ENCODE measurements around the gene CDC73.
A peak's percentile ranks its signal among the peaks of the same experiment; 100 is the strongest.
"Not testable (repeated sequence)": the region's sequence is repeated elsewhere in the genome, so short reads cannot be mapped to it uniquely, and the experiment has no call there.

The CDC73 gene

GRCh38 chr1:193108471-193108870, 13.4 kb upstream of the CDC73 start:
- H3K36me3 Mint-ChIP-seq (ENCODE audit: low read depth), result no peaks in the 10 kb centered on the region
- no peaks in the 10 kb centered on the region for H3K9me3 Mint-ChIP-seq
- H3K4me3 Mint-ChIP-seq, result no peak overlapping the region
- H3K27me3 Mint-ChIP-seq, result no peaks in the 10 kb centered on the region
- peaks cover 14% of the 10 kb centered on the region for H3K4me1 Mint-ChIP-seq (ENCODE audit: low read depth)
- H3K27ac Mint-ChIP-seq, result no peak overlapping the region

GRCh38 chr1:193109619-193110018, 12.2 kb upstream of the CDC73 start:
- peaks cover 6% of the 10 kb centered on the region for H3K4me1 Mint-ChIP-seq (ENCODE audit: low read depth)
- no peaks in the 10 kb centered on the region for H3K9me3 Mint-ChIP-seq
- no peaks in the 10 kb centered on the region for H3K27me3 Mint-ChIP-seq
- H3K36me3 Mint-ChIP-seq (ENCODE audit: low read depth), result no peaks in the 10 kb centered on the region
- H3K27ac Mint-ChIP-seq, result no peak overlapping the region
- H3K4me3 Mint-ChIP-seq, result no peak overlapping the region

- Mint-ChIP-seq H3K9me3 (no peaks in the 10 kb centered on the region), H3K4me1 (ENCODE audit: low read depth) (peaks cover 6% of the 10 kb centered on the region), H3K36me3 (ENCODE audit: low read depth) (no peaks in the 10 kb centered on the region), H3K27me3 (no peaks in the 10 kb centered on the region), H3K27ac (no peak overlapping the region), H3K4me3 (no peak overlapping the region)
Measured at GRCh38 chr1:193110246-193110645, 11.6 kb upstream of the CDC73 start.

DNA sequence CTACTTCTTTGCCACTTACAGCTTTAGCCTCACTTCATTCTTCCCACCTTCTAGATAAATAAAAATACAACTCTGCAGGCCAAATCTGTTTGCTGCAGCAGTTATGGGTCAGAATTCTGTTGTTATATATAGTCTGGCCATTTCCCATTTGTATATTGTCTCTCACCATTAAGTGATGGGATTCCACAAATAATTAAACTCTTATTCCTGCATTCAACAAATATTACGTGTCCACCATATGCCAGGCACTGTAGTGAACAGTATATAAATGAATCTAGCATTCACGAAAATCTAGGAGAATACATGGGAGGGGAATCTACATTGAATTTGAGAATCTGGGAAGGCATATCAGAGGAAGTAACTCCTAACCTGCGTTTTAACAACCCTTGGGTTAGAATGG, 11.0 kb upstream of the CDC73 start:
- H3K4me3 Mint-ChIP-seq, result no peak overlapping the region
- H3K9me3 Mint-ChIP-seq, result no peaks in the 10 kb centered on the region
- H3K4me1 Mint-ChIP-seq (ENCODE audit: low read depth), result peaks cover 1% of the 10 kb centered on the region
- no peaks in the 10 kb centered on the region for H3K27me3 Mint-ChIP-seq
- H3K36me3 Mint-ChIP-seq (ENCODE audit: low read depth), result no peaks in the 10 kb centered on the region
- no peak overlapping the region for H3K27ac Mint-ChIP-seq

DNA sequence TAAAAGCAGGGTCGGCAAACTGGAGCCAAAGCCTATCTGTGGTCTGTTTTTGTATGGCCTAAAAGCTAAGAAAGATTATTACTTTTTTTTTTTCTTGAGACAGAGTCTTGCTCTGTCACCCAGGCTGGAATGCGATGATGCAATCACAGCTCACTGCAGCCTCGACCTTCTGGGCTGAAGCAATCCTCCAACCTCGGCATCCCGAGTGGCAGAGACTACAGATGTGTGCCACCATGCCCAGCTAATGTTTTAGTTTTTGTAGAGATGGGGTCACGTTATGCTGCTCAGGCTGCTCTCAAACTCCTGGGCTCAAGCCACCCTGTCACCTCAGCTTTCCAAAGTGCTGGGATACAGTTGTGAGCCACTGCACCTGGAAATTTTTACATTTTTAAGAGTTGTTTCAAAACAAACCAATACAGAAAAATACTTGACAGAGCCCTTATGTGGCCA, 10.2 kb upstream of the CDC73 start:
- H3K27ac Mint-ChIP-seq, result no peak overlapping the region
- H3K4me1 Mint-ChIP-seq (ENCODE audit: low read depth), result no peaks in the 10 kb centered on the region
- H3K4me3 Mint-ChIP-seq, result no peak overlapping the region
- H3K9me3 Mint-ChIP-seq, result no peaks in the 10 kb centered on the region
- H3K27me3 Mint-ChIP-seq, result no peaks in the 10 kb centered on the region
- H3K36me3 Mint-ChIP-seq (ENCODE audit: low read depth), result no peaks in the 10 kb centered on the region

DNA sequence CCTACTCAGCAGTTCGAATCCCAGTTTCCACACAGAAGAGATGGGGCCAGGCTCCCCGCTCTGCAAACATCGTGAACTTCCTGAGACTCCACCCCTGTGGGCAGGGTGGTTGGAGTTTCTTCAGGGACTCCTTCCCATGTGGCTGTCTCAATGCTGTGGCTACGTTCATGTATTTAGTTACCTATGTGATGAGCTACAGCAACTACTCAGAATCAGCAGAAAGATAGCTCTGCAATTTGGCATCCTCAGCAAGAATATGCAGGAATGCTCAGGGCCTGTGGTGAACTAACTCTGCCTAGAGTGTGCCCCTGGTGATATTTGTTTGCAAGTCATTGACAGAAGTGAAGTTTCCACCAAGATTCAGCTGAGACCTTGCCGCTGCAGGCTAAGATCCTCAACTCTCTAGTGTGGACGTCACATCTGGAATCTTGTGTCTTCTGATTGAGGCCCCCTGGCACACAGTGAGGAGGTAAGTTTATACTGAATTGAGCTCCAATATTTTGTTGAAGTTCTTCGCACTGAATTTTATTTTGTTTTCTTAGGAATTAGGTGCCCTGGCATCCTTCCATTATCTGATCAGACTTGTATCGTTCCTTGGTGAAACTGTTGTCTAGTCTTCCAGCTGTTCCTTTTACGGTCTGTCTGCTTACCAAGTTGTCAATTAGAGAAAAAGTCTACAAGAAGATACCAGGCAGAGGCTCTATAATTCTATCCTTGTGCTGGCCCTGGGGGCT, 8.4 kb upstream of the CDC73 start:
- Mint-ChIP-seq H3K4me1 (ENCODE audit: low read depth) (no peaks in the 10 kb centered on the region), H3K4me3 (no peak overlapping the region), H3K27me3 (no peaks in the 10 kb centered on the region), H3K27ac (no peak overlapping the region), H3K9me3 (no peaks in the 10 kb centered on the region), H3K36me3 (ENCODE audit: low read depth) (no peaks in the 10 kb centered on the region)

DNA sequence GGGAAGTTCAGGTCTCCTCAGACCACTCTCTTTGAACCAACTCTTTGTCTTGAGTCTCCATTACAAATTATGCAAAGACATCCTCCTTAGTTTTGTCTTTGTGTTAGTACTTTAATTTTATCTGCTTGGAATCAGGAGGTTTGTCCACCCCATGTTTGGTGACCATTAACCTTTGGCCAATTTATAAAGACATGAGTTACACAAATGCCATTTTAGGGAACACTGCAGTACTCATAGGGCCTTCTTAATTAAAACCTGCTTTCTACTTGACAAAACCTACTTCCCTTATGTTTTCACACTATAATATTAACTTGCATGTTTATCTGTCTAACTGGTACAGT, 7.9 kb upstream of the CDC73 start:
- H3K27ac Mint-ChIP-seq, result no peak overlapping the region
- no peaks in the 10 kb centered on the region for H3K4me1 Mint-ChIP-seq (ENCODE audit: low read depth)
- H3K4me3 Mint-ChIP-seq, result no peak overlapping the region
- no peaks in the 10 kb centered on the region for H3K9me3 Mint-ChIP-seq
- H3K36me3 Mint-ChIP-seq (ENCODE audit: low read depth), result no peaks in the 10 kb centered on the region
- H3K27me3 Mint-ChIP-seq, result no peaks in the 10 kb centered on the region

DNA sequence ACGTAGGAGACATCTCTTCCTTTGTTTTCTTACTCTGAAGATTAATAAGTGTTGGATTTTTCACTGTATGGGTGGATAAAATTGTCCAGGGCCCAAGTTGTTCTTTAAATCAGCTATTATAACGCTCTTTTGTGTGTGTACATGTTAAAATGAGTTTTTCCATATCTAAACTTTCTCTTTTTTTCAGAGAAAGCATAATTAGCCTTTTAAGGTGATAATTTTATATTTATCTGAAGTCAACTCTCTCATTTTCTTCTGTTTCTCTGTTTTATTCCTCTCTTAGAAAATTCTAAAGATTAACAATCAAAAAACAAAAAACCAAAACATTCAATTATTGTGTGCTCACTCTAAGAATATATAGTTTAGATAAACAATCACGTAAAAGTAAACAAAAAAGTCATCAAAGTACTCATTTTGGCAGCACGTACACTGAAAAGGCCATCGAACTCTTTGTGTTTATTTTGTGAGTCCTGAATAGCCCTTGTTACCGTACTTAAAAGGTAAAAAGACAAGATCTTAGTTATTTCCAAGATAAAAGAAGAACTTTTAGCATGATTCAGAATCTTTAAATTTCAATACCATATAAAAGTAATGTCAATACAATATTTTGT, 7.2 kb upstream of the CDC73 start:
- Mint-ChIP-seq H3K9me3 (no peaks in the 10 kb centered on the region), H3K36me3 (ENCODE audit: low read depth) (no peaks in the 10 kb centered on the region), H3K4me3 (no peak overlapping the region), H3K27ac (no peak overlapping the region), H3K27me3 (no peaks in the 10 kb centered on the region), H3K4me1 (ENCODE audit: low read depth) (no peaks in the 10 kb centered on the region)

- Mint-ChIP-seq H3K9me3 (no peaks in the 10 kb centered on the region), H3K27me3 (no peaks in the 10 kb centered on the region), H3K4me1 (ENCODE audit: low read depth) (peaks cover 4% of the 10 kb centered on the region), H3K27ac (no peak overlapping the region), H3K36me3 (ENCODE audit: low read depth) (no peaks in the 10 kb centered on the region), H3K4me3 (no peak overlapping the region)
Measured at GRCh38 chr1:193115629-193116227, 6.1 kb upstream of the CDC73 start.

GRCh38 chr1:193117167-193117566, 4.7 kb upstream of the CDC73 start:
- H3K4me1 Mint-ChIP-seq (ENCODE audit: low read depth), result peaks cover 12% of the 10 kb centered on the region
- not testable (repeated sequence) for H3K27me3 Mint-ChIP-seq; H3K9me3 Mint-ChIP-seq; H3K4me3 Mint-ChIP-seq; H3K27ac Mint-ChIP-seq; H3K36me3 Mint-ChIP-seq (ENCODE audit: low read depth)

GRCh38 chr1:193118194-193118593, 3.6 kb upstream of the CDC73 start:
- no peaks in the 10 kb centered on the region for H3K27me3 Mint-ChIP-seq
- no peaks in the 10 kb centered on the region for H3K36me3 Mint-ChIP-seq (ENCODE audit: low read depth)
- H3K4me3 Mint-ChIP-seq, result no peak overlapping the region
- no peaks in the 10 kb centered on the region for H3K9me3 Mint-ChIP-seq
- H3K27ac Mint-ChIP-seq, result no peak overlapping the region
- peaks cover 20% of the 10 kb centered on the region for H3K4me1 Mint-ChIP-seq (ENCODE audit: low read depth)

GRCh38 chr1:193118803-193119730, 2.8 kb upstream of the CDC73 start:
- H3K4me1 Mint-ChIP-seq (ENCODE audit: low read depth), result peaks cover 28% of the 10 kb centered on the region
- H3K27ac Mint-ChIP-seq, result no peak overlapping the region
- no peaks in the 10 kb centered on the region for H3K27me3 Mint-ChIP-seq
- no peak overlapping the region for H3K4me3 Mint-ChIP-seq
- H3K9me3 Mint-ChIP-seq, result no peaks in the 10 kb centered on the region
- H3K36me3 Mint-ChIP-seq (ENCODE audit: low read depth), result peaks cover under 1% of the 10 kb centered on the region

DNA sequence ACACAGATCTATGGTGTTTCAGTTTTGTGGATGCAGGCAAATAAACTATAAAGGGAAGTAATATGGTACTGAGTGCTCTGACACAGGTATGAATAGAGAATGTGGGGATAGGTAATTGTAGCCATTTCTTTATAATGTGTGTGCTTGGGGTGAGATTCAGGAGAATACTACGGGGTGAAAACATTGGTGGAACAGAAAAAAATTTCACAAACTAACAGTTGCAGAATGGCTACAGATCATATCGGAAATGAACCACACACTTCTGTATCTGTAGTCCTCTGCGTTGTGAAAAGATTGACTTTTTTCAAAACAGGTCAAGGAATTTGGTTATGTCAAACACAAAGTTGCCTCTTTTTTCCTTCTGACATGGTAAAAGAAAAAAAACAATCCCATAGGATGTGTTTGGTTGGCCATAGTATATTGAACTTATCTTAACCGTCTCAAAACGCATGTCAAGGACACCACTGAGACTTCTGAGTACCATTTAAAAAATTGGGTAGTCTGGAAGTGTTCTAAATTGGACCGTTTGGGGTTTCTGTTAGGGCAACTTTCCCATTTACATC, 1.1 kb upstream of the CDC73 start:
- Mint-ChIP-seq H3K36me3 (ENCODE audit: low read depth) (peaks cover 9% of the 10 kb centered on the region), H3K9me3 (no peaks in the 10 kb centered on the region), H3K27ac (peak overlapping the region; percentile 97), H3K27me3 (no peaks in the 10 kb centered on the region), H3K4me1 (ENCODE audit: low read depth) (peaks cover 44% of the 10 kb centered on the region), H3K4me3 (peak overlapping the region; percentile 95)

DNA sequence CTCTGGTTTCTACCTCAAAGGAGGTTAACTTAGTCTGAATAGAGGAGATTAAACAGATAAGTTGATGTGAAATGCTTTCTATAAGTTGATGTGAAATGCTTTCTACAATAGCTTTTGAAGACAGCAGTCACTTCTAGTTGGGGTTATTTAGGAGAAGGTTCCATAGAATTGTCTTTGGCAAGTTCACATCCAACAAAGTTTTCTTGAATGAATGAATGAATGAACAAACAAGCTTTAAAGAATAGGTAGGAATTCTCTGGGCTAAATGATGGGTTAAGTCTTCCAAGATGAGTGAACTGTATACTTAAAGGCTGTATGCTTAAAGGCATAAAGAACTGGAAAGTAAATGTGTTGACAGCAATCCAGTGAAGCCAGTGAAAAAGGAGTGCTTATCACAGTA, 1.9 kb downstream of the CDC73 start:
- H3K4me1 Mint-ChIP-seq (ENCODE audit: low read depth), result peaks cover 56% of the 10 kb centered on the region

GRCh38 chr1:193125369-193125768, 3.5 kb downstream of the CDC73 start:
- no peaks in the 10 kb centered on the region for H3K9me3 Mint-ChIP-seq
- peaks cover 60% of the 10 kb centered on the region for H3K4me1 Mint-ChIP-seq (ENCODE audit: low read depth)
- no peaks in the 10 kb centered on the region for H3K27me3 Mint-ChIP-seq
- H3K27ac Mint-ChIP-seq, result no peak overlapping the region
- H3K4me3 Mint-ChIP-seq, result no peak overlapping the region
- peaks cover 32% of the 10 kb centered on the region for H3K36me3 Mint-ChIP-seq (ENCODE audit: low read depth)

More for the DNA sequence above, 1.9 kb downstream of the CDC73 start:
- Mint-ChIP-seq H3K27ac (no peak overlapping the region), H3K36me3 (ENCODE audit: low read depth) (peaks cover 28% of the 10 kb centered on the region), H3K4me3 (peak overlapping the region; percentile 95), H3K9me3 (no peaks in the 10 kb centered on the region), H3K27me3 (no peaks in the 10 kb centered on the region)
